HPDE6-E6E7 (cell line): Measurements from ENCODE around the gene ENOX1.

Experiments used
- DNase-seq: peaks from one replicate; pipeline ENCODE4 v3.0.0; 2011; ENCODE audit warnings: missing footprints; ENCODE audit errors: extremely low spot score

Gene ENOX1

DNA sequence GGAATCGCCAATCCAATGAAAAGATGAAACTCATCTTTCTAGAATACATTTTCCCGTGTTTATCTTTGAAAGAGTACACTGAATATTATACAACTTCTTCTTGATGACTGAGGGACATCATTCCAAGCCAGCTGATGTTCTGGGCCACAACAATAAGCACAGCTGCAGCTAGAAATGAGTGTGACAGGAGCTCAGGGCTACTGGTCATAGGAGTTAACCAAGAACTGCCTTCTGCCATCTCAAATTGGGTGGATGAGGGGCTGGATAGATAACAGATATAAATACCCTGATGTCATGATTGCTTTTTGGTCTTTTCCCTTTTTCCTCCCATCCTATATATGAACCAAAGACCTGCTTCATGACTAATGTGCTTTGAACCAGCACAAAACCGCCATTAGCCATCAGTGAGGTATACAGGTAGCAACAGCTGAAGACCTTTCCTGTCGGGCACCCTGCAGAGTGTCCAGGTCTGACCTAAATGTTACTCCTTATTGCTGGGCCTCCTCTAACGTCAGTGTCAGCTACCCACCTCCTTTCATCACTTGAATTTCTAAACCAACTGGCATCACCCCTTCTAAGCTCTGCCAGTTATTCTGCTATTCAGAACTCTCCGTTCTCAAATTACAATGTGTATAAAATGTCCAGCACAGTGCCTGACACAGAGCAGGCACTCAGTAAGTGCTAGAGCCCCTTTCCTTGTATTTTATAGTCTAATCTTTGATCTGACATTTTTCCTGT is 178.2 kb downstream of the ENOX1 start:
- no peak for DNase-seq

GRCh38 chr13:43597599-43597945 is 189.2 kb downstream of the ENOX1 start:
- no peak for DNase-seq

- no peak for DNase-seq
Measured at GRCh38 chr13:43596924-43597598, 189.7 kb downstream of the ENOX1 start.

DNA sequence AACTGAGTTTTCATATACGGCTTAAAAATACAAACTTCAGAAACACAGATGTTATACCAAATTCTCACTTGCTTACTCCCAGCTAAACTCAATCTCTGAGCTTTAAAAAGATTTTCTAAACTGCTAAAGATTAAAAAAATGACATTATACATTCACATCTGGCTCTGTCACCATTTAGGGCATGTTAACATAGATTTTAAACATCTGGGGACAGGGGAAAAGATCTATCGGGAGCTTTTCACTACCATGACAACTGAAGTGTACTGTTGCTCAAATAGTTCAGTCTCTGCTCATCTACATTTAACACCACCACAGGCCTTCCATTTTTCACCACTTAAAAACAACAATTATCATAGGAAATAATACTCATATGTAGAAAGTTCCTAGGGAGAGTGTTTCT is 190.8 kb downstream of the ENOX1 start:
- no peak for DNase-seq

DNA sequence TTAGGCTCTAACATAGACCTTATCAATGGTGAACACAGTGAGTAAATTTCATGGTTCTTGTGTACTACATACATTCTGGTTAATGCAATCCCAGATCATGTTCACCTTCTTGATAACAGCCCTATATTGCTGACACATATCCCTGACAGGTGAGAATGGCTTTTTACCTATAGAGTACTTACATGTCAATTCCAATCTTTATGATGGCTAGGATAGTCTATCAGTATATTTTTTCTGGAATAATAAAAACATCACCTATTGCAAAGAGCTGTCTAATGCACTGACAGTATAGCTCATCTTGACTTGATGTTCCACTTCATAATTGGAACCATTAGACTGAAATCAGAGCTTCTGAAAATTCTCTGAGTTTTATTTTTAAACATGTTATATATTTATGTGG is 199.4 kb downstream of the ENOX1 start:
- no peak for DNase-seq

DNA sequence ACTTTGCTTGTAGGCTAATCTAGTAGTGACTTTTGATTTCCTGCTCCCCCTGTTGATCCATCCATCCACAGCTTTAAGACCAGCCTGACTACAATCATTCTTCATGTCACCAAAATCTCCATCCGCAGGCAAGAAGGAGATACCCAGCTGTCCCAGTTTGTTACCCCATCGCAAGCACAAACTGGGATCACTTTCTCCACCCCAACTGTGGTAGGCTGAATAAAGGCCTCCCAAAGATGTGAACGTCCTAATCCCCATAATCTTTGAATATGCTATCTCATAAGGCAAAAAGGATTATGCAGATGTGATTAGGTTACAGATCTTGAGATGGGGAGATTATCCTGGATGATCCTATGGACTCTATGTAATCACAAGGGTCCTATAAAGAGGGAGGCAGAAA is 202.0 kb downstream of the ENOX1 start:
- DNase-seq, result no peak

- no peak for DNase-seq
Measured at GRCh38 chr13:43583321-43583720, 203.5 kb downstream of the ENOX1 start.

DNA sequence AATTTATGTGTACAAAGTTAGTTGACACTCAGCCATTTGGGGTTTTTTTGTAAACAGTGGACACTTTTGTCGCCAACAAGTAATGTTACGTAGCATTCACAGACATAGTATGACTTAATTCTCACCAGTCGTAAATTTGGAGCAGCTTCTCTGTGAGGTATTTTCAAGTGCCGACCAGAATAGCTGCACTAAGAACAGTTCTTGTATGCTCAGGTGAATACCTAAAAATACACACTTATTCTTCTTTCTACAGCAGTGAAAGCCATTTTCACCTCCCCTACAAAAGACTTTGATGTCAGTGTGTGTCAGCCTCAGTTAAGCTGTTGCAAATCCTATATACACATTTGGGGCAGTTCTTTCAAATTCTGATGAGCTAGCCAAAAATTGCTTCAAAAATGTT is 206.5 kb downstream of the ENOX1 start:
- no peak for DNase-seq

DNA sequence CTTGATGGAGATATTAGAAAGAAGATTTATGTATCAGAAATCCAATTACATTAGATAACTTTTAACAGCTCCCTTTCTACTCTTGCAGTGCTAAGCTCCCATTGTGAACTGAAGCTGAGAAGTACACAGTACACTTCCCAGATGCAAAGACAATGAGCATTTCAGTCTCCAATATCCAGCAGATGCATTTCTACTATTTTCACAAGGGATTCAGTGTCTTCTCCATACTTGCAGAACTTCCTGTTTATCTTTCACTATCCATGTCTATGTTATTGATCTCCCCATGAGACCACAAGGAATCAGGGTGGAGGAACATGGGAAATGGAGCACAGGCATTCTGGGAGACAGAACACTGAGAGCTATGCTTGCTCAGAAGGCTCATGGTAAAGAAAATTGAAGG is 207.5 kb downstream of the ENOX1 start:
- no peak for DNase-seq

DNA sequence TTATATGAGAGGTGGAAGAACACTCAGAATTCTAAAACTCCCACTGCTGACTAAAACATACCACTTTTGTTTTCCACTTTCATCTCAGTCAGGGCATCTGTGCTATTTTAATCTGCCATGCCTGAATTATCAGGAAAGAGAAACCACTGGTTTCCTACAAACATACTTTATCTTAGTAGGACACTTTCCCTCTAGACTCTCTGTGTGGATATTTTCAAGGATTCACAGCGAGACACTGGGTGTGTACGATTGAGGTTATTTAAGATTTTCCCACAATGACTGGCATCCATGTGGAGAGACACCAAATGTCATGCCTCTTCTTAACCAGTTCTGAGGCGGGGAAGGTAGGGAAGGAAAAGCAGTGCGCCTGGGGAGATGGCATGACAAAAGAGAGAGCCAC is 212.2 kb downstream of the ENOX1 start:
- no peak for DNase-seq

DNA sequence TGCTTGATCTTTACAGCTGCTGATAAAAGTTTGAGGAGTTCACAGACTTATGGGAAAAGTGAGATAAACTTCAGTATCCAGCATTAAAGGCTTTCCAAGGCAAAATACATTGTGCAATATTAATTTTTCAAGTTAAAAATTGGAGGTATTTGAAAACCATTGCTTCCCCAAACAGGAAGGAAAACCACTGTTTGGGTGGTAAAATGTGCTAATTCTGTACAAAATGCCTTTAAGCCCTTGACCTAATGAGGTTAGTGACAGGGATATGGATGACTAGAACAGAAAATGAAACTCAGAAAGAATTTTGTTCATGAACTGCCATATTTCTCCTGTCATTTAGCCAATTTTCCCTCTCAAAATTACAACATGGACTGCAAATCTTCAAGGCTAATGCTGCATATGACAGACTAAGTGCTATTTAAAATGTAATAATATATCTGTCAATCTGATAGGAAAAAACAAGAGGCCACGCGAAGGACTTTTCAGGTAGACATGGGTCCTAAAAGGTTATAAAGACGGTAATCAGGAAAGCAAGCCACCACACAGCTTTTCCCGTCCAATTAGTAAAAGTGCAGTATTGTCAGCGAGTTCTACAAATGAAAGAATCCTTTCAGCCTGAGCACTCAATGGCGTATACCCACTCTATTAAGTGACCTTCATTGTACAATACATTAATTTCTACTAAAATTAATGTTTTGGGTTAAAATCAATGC is 212.8 kb downstream of the ENOX1 start:
- no peak for DNase-seq

DNA sequence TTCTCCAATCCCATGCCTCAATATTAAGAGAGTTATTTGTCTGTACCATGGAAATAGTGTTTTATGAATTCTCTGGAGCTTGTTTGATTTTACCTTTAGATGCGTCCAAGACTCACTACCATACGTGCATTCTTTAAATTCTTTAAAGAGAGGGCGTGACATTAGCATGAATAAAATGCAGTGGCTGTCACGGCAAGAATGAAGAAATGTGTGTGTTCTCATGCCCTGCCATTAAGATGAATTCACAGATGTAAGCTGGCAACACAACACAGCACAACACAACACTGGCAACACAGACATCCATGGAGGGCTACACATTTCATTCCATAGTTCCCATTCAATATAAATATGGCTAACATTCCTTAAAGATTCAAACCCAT is 213.4 kb downstream of the ENOX1 start:
- no peak for DNase-seq

DNA sequence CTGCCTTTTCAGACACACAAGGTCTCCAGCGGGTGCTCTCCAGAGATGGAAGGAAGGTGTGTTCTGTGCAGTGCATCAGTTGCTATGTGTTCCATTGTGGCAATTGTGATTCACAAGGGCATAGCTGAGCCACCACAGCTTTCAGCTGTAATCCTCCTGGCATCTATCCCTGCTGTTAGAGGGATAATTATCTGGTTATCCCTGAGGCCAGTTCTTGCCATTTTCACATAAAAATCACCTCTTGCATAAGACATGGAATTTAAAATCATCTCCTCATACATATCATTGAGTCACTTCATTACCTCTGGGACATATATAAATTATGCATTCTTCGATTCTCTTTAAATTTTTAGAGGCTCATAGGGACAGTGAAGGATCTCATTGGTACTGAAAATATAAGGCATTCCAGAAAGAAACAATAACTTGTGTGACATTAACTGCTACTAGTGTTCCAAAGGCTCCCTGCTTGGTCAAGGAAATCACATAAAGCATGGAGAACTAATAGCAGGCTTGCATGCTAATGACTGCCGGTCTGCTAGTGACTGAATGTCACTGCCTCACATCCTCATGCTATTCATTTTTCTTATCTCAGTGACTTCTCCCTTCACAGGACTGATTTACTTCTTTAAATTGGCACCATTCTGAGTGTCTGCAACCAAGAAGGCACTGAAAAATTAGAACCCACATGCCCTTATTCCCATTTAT is 214.0 kb downstream of the ENOX1 start:
- DNase-seq, result no peak

DNA sequence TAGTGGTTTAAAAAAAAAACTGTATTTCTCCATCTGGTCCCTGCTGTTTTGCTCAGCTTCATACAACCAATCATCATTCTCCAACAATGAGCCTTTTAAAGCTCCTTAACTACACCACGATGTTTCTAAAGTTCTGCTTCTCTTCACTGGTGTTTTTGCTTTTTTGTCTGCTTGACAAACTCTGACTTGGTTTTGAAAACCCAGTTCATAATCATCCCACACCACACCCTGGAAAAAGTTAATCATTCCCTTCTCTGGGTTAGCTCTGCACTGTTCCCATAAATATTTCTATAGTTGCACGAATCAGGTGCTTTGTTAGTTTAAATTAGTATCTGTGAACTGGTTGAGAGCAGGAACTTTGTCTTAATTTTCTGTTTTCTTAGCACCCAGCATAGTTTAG is 217.1 kb downstream of the ENOX1 start:
- DNase-seq, result no peak

- DNase-seq, result no peak
Measured at GRCh38 chr13:43567608-43568007, 219.2 kb downstream of the ENOX1 start.

- no peak for DNase-seq
Measured at GRCh38 chr13:43564952-43565351, 221.8 kb downstream of the ENOX1 start.

DNA sequence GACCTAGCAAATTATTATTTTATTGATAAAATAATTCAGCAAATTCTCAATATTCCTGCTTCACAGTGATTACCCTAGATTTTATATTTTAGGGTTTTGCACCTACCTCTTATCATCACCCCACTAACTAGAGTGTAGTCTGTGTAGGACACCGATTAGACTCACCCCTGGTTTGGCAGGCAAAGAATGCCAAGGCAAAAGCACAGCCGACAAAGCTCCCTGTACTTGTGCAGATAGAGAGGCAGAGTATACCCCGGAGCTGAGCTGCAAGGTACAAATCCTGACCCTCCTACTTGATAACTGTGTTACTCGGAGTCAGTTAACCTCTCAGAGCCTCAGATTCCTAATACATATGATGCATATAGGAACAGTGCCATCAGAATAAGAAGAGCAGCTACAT is 225.7 kb downstream of the ENOX1 start:
- no peak for DNase-seq

GRCh38 chr13:43558939-43559338 is 227.8 kb downstream of the ENOX1 start:
- DNase-seq, result no peak

GRCh38 chr13:43558326-43558725 is 228.4 kb downstream of the ENOX1 start:
- DNase-seq, result no peak

GRCh38 chr13:43555667-43556066 is 231.1 kb downstream of the ENOX1 start:
- DNase-seq, result no peak

DNA sequence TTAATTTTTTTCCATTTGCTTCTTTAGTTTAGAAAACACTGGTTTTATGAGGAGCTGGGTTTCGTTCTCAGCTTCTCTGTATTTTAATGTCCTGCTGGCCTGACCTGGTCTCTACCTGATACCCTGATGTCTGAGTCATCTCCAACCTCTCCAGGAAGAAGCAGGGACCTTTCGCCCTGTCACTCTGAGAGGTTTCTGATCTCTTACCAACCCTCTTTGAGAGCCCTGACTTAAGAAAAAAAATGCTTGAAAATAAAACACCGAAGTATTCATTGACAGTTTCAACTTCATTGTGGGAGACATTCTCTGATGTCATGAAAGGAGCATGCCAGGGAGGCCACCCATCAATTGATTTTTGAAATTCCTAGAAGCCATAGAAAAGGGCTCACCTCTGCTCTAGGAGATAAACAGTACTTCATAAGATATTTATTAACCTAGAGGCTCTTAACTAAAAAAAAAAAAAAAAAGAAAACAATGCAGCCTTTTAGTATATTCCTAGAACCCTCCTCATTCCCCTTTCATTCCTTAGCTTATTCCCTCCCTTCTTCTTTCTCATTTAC is 234.8 kb downstream of the ENOX1 start:
- no peak for DNase-seq

GRCh38 chr13:43546816-43547215 is 240.0 kb downstream of the ENOX1 start:
- DNase-seq, result no peak
